Hepatocyte (in vitro differentiated cells): Measurements from ENCODE around the gene TRAPPC12. TPM values are rescaled to one million over a fixed set of nuclear protein-coding genes. Genes with fewer than 3 reads are reported as not detected.

Experiments used
- DNase-seq: peaks from one replicate; pipeline ENCODE4 v3.0.0-alpha.2; 2016; ENCODE audit warnings: low spot score
- H2AFZ ChIP-seq: fragments of 200-600 bp; sonication (generic); 2 replicates; pipeline ENCODE4 v1.6.0; 2016; ENCODE audit warnings: antibody characterized with exemption, mild to moderate bottlenecking
- H3K27ac ChIP-seq: fragments of 200-600 bp; sonication (generic); 2 replicates; pipeline ENCODE4 v1.5.1; 2016; ENCODE audit warnings: mild to moderate bottlenecking
- H3K27me3 ChIP-seq: fragments of 200-600 bp; sonication (generic); 2 replicates; pipeline ENCODE4 v1.6.1; 2016
- H3K36me3 ChIP-seq: fragments of 200-600 bp; sonication (generic); replicated peaks from 2 replicates; pipeline ENCODE4 v1.5.1; 2016; ENCODE audit warnings: low read depth; ENCODE audit not compliant: insufficient read depth
- H3K4me1 ChIP-seq: fragments of 200-600 bp; sonication (generic); 2 replicates; pipeline ENCODE4 v1.5.1; 2016; ENCODE audit warnings: mild to moderate bottlenecking, moderate library complexity; ENCODE audit not compliant: insufficient read depth
- H3K4me2 ChIP-seq: fragments of 200-600 bp; sonication (generic); 2 replicates; pipeline ENCODE4 v1.6.0; 2016
- H3K4me3 ChIP-seq: fragments of 200-600 bp; sonication (generic); 2 replicates; pipeline ENCODE4 v1.5.1; 2016; ENCODE audit warnings: mild to moderate bottlenecking
- H3K79me2 ChIP-seq: fragments of 200-600 bp; sonication (generic); 2 replicates; pipeline ENCODE4 v1.6.0; 2017; ENCODE audit warnings: mild to moderate bottlenecking
- H3K9me2 ChIP-seq: fragments of 200-600 bp; sonication (generic); replicated peaks from 2 replicates; pipeline ENCODE4 v1.6.0; 2017; ENCODE audit warnings: mild to moderate bottlenecking; ENCODE audit not compliant: insufficient read depth
- H3K9me3 ChIP-seq: fragments of 200-600 bp; sonication (generic); 2 replicates; pipeline ENCODE4 v1.5.1; 2016; ENCODE audit warnings: low read depth, mild to moderate bottlenecking
- H4K20me1 ChIP-seq: fragments of 200-600 bp; sonication (generic); 2 replicates; pipeline ENCODE4 v1.6.0; 2016; ENCODE audit warnings: mild to moderate bottlenecking; ENCODE audit not compliant: insufficient read depth, poor library complexity, severe bottlenecking
- CTCF ChIP-seq: fragments of 200-600 bp; sonication (generic); IDR thresholded peaks from 2 replicates; pipeline ENCODE4 v1.5.1; 2016; ENCODE audit warnings: antibody characterized with exemption, mild to moderate bottlenecking; ENCODE audit not compliant: poor library complexity
- EZH2 ChIP-seq: fragments of 200-600 bp; sonication (generic); IDR thresholded peaks from 2 replicates; pipeline ENCODE4 v1.6.1; 2016; ENCODE audit warnings: antibody characterized with exemption, mild to moderate bottlenecking, borderline replicate concordance
- EZH2phosphoT487 ChIP-seq: fragments of 200-600 bp; sonication (generic); IDR thresholded peaks from one replicate; pipeline ENCODE4 v1.6.1; 2018; ENCODE audit warnings: antibody characterized with exemption, mild to moderate bottlenecking, low read depth, moderate library complexity; ENCODE audit not compliant: unreplicated experiment, severe bottlenecking
- WGBS: methylation state at CpG from one replicate; pipeline ENCODE4 v1.1.6; 2016; ENCODE audit warnings: low lambda C conversion rate; ENCODE audit errors: missing lambda C conversion rate; 5-methylcytosine and 5-hydroxymethylcytosine counted together
- polyA plus RNA-seq: library from polyadenylated mRNA; unstranded; fragments of >200 nt; fragmentation: Nextera tagmentation; extraction: Ambion mirVana; gene quantifications from 2 replicates; pipeline ENCODE4 v1.2.1, GENCODE V29; 2016
- total RNA-seq: library from RNA; depleted of rRNA; stranded (reverse); fragments of >200 nt; gene quantifications from 2 replicates; pipeline ENCODE4 v1.2.3, GENCODE V29; 2014

TRAPPC12 gene
- total and polyA plus RNA-seq, 2 experiments from 2014 or later: 49.3 to 61.2 TPM

GRCh38 chr2:3405876-3406275, 26.4 kb downstream of the TRAPPC12 start:
- H3K27ac ChIP-seq: no peak overlapping the region
- H4K20me1 ChIP-seq: peaks cover under 1% of the 10 kb centered on the region
- DNase-seq: no peak
- no peaks in the 10 kb centered on the region for H3K9me3 ChIP-seq
- no peaks in the 10 kb centered on the region for H3K9me2 ChIP-seq
- no peak overlapping the region for H3K4me2 ChIP-seq
- no peaks in the 10 kb centered on the region for H3K36me3 ChIP-seq
- no peak overlapping the region for H2AFZ ChIP-seq
- WGBS: 97% methylated on average over 7 of the region's 7 CpGs
- H3K4me3 ChIP-seq: no peak overlapping the region
- no peaks in the 10 kb centered on the region for H3K27me3 ChIP-seq
- peaks cover 7% of the 10 kb centered on the region for H3K79me2 ChIP-seq
- TF ChIP-seq CTCF: no peak
- no peaks in the 10 kb centered on the region for H3K4me1 ChIP-seq

GRCh38 chr2:3406501-3406900, 27.0 kb downstream of the TRAPPC12 start:
- Histone ChIP-seq H3K9me3 (no peaks in the 10 kb centered on the region), H3K4me1 (no peaks in the 10 kb centered on the region), H3K36me3 (no peaks in the 10 kb centered on the region), H3K4me3 (no peak overlapping the region), H2AFZ (no peak overlapping the region), H3K27me3 (no peaks in the 10 kb centered on the region), H3K9me2 (no peaks in the 10 kb centered on the region), H3K27ac (no peak overlapping the region), H3K79me2 (peaks cover 7% of the 10 kb centered on the region), H4K20me1 (peaks cover 3% of the 10 kb centered on the region), H3K4me2 (no peak overlapping the region)
- WGBS: 96% methylated on average over 3 of the region's 3 CpGs
- TF ChIP-seq CTCF (no peak), EZH2 (no peak), EZH2phosphoT487 (no peak)
- no peak for DNase-seq

GRCh38 chr2:3408781-3409180, 29.3 kb downstream of the TRAPPC12 start:
- Histone ChIP-seq H3K9me2 (no peaks in the 10 kb centered on the region), H3K4me1 (no peaks in the 10 kb centered on the region)
- 98% methylated on average over 13 of the region's 13 CpGs for WGBS

More at GRCh38 chr2:3408781-3409180, 29.3 kb downstream of the TRAPPC12 start:
- no peak for TF ChIP-seq EZH2phosphoT487
- no peak for TF ChIP-seq CTCF
- no peak for DNase-seq
- H3K9me3 ChIP-seq: no peaks in the 10 kb centered on the region
- no peak overlapping the region for H2AFZ ChIP-seq
- peaks cover 7% of the 10 kb centered on the region for H3K79me2 ChIP-seq
- H3K27me3 ChIP-seq: no peaks in the 10 kb centered on the region
- H3K4me2 ChIP-seq: no peak overlapping the region
- peaks cover 3% of the 10 kb centered on the region for H4K20me1 ChIP-seq
- no peaks in the 10 kb centered on the region for H3K36me3 ChIP-seq
- H3K4me3 ChIP-seq: no peak overlapping the region
- no peak overlapping the region for H3K27ac ChIP-seq
